ENCODE data around the gene FOXP1. TPM values are rescaled to one million over a fixed set of nuclear protein-coding genes. Genes with fewer than 3 reads are reported as not detected.

The FOXP1 gene
- total and polyA plus RNA-seq, 8 donors, result 13.4 to 74.1 (median 44.1) TPM

- DNase-seq (no peak), FAIRE-seq (no peak), ATAC-seq (peak in 2 of 4 donors; percentile 25 to 49)
- Histone ChIP-seq H3K27me3 (no peaks in the 10 kb centered on the region), H3K36me3 (no peaks in the 10 kb centered on the region), H3K9me3 (no peaks in the 10 kb centered on the region), H3K27ac (peak overlapping the region in 1 of 4 donors; percentile 44), H3K4me3 (no peak overlapping the region), H3K4me1 (peaks cover 6 to 22% (median 21%) of the 10 kb centered on the region in 3 donors)
- 66 to 78% methylated on average over 3 of the region's 3 CpGs for WGBS, 2 donors
- no peak for TF ChIP-seq CTCF (IDR thresholded peaks at IDR 0.05)
- intact Hi-C loops (cut with DNase I), result loop anchor here in 2 of 3 donors (5.0 to 10.0 kb wide), 2 partner anchors 47 to 54 kb away; no protein-coding TSS in a partner anchor
Measured at GRCh38 chr3:71121429-71122167, 461.9 kb downstream of the FOXP1 start.

- Histone ChIP-seq H3K4me1 (peaks cover 3 to 21% (median 17%) of the 10 kb centered on the region in 3 donors), H3K27me3 (no peaks in the 10 kb centered on the region), H3K9me3 (no peaks in the 10 kb centered on the region), H3K27ac (no peak overlapping the region), H3K36me3 (no peaks in the 10 kb centered on the region), H3K4me3 (no peak overlapping the region)
- FAIRE-seq (peak; percentile 51), DNase-seq (no peak), ATAC-seq (no peak)
- intact Hi-C loops (cut with DNase I), result loop anchor here in 2 of 3 donors (5.0 to 10.0 kb wide), 2 partner anchors 45 to 53 kb away; no protein-coding TSS in a partner anchor
- no peak for TF ChIP-seq CTCF (IDR thresholded peaks at IDR 0.05)
Measured at GRCh38 chr3:71120012-71120411, 463.5 kb downstream of the FOXP1 start.

- ATAC-seq, result no peak
- H3K36me3 ChIP-seq, result no peaks in the 10 kb centered on the region
- no peaks in the 10 kb centered on the region for H3K9me3 ChIP-seq
- 82 to 87% methylated on average over 2 of the region's 2 CpGs for WGBS, 2 donors
- intact Hi-C loops (cut with DNase I), result no loop called here
- DNase-seq, result no peak
- FAIRE-seq, result no peak
- no peak overlapping the region for H3K27ac ChIP-seq
- no peak for TF ChIP-seq CTCF (IDR thresholded peaks at IDR 0.05)
- no peaks in the 10 kb centered on the region for H3K27me3 ChIP-seq
- peaks cover 0 to 17% (median 17%) of the 10 kb centered on the region in 3 donors for H3K4me1 ChIP-seq
- no peak overlapping the region for H3K4me3 ChIP-seq
Measured at GRCh38 chr3:71119171-71119570, 464.4 kb downstream of the FOXP1 start.

GRCh38 chr3:71118436-71118835 is 465.1 kb downstream of the FOXP1 start:
- peaks cover 0 to 17% (median 15%) of the 10 kb centered on the region in 3 donors for H3K4me1 ChIP-seq
- DNase-seq, result no peak
- ATAC-seq, result no peak
- WGBS, 2 donors, result 94 to 95% methylated on average over 4 of the region's 4 CpGs
- no peak overlapping the region for H3K4me3 ChIP-seq
- intact Hi-C loops (cut with DNase I), result no loop called here
- no peak for TF ChIP-seq CTCF (IDR thresholded peaks at IDR 0.05)
- H3K36me3 ChIP-seq, result no peaks in the 10 kb centered on the region
- H3K9me3 ChIP-seq, result no peaks in the 10 kb centered on the region
- H3K27me3 ChIP-seq, result no peaks in the 10 kb centered on the region
- FAIRE-seq, result no peak
- H3K27ac ChIP-seq, result no peak overlapping the region
